ENCODE measurements around the gene NR4A1.

Gene NR4A1

GRCh38 chr12:52043386-52044212 is 7.6 kb upstream of the NR4A1 start:
- Histone ChIP-seq H3K4me3 (ENCODE audit: severe bottlenecking) (no peak overlapping the region), H3K36me3 (ENCODE audit: low read depth) (no peaks in the 10 kb centered on the region), H3K9me3 (ENCODE audit: severe bottlenecking) (no peaks in the 10 kb centered on the region), H3K4me1 (ENCODE audit: insufficient read depth, poor library complexity, severe bottlenecking) (no peaks in the 10 kb centered on the region), H3K27me3 (ENCODE audit: insufficient read depth, poor library complexity, severe bottlenecking) (no peaks in the 10 kb centered on the region), H3K27ac (ENCODE audit: poor library complexity, severe bottlenecking) (no peak overlapping the region)
- no peak for DNase-seq (ENCODE audit: low spot score)
- ATAC-seq (ENCODE audit: low read depth): no peak
- no peak for TF ChIP-seq CTCF (IDR thresholded peaks at IDR 0.05; ENCODE audit: poor library complexity, severe bottlenecking)

GRCh38 chr12:52044292-52044983 is 6.8 kb upstream of the NR4A1 start:
- Histone ChIP-seq H3K4me1 (ENCODE audit: insufficient read depth, poor library complexity, severe bottlenecking) (no peaks in the 10 kb centered on the region), H3K27ac (ENCODE audit: poor library complexity, severe bottlenecking) (no peak overlapping the region), H3K36me3 (ENCODE audit: low read depth) (no peaks in the 10 kb centered on the region), H3K27me3 (ENCODE audit: insufficient read depth, poor library complexity, severe bottlenecking) (no peaks in the 10 kb centered on the region), H3K4me3 (ENCODE audit: severe bottlenecking) (no peak overlapping the region), H3K9me3 (ENCODE audit: severe bottlenecking) (no peaks in the 10 kb centered on the region)
- TF ChIP-seq CTCF (IDR thresholded peaks at IDR 0.05; ENCODE audit: poor library complexity, severe bottlenecking): no peak
- no peak for ATAC-seq (ENCODE audit: low read depth)
- no peak for DNase-seq (ENCODE audit: low spot score)

- no peak for TF ChIP-seq CTCF (IDR thresholded peaks at IDR 0.05; ENCODE audit: poor library complexity, severe bottlenecking)
- peaks cover 7% of the 10 kb centered on the region for H3K4me1 ChIP-seq (ENCODE audit: insufficient read depth, poor library complexity, severe bottlenecking)
- H3K36me3 ChIP-seq (ENCODE audit: low read depth): no peaks in the 10 kb centered on the region
- no peaks in the 10 kb centered on the region for H3K27me3 ChIP-seq (ENCODE audit: insufficient read depth, poor library complexity, severe bottlenecking)
- H3K9me3 ChIP-seq (ENCODE audit: severe bottlenecking): no peaks in the 10 kb centered on the region
- no peak overlapping the region for H3K4me3 ChIP-seq (ENCODE audit: severe bottlenecking)
- ATAC-seq (ENCODE audit: low read depth) (no peak), DNase-seq (ENCODE audit: low spot score) (no peak)
- no peak overlapping the region for H3K27ac ChIP-seq (ENCODE audit: poor library complexity, severe bottlenecking)
Observed at GRCh38 chr12:52045794-52046199, 5.4 kb upstream of the NR4A1 start.

- H3K4me1 ChIP-seq (ENCODE audit: insufficient read depth, poor library complexity, severe bottlenecking): peaks cover 7% of the 10 kb centered on the region
- DNase-seq (ENCODE audit: low spot score) (no peak), ATAC-seq (ENCODE audit: low read depth) (no peak)
- no peak for TF ChIP-seq CTCF (IDR thresholded peaks at IDR 0.05; ENCODE audit: poor library complexity, severe bottlenecking)
- no peak overlapping the region for H3K27ac ChIP-seq (ENCODE audit: poor library complexity, severe bottlenecking)
- H3K9me3 ChIP-seq (ENCODE audit: severe bottlenecking): no peaks in the 10 kb centered on the region
- H3K27me3 ChIP-seq (ENCODE audit: insufficient read depth, poor library complexity, severe bottlenecking): no peaks in the 10 kb centered on the region
- no peak overlapping the region for H3K4me3 ChIP-seq (ENCODE audit: severe bottlenecking)
- H3K36me3 ChIP-seq (ENCODE audit: low read depth): no peaks in the 10 kb centered on the region
Observed at GRCh38 chr12:52046859-52047258, 4.4 kb upstream of the NR4A1 start.

- DNase-seq (ENCODE audit: low spot score) (no peak), ATAC-seq (ENCODE audit: low read depth) (no peak)
- H3K9me3 ChIP-seq (ENCODE audit: severe bottlenecking): no peaks in the 10 kb centered on the region
- H3K27ac ChIP-seq (ENCODE audit: poor library complexity, severe bottlenecking): no peak overlapping the region
- H3K36me3 ChIP-seq (ENCODE audit: low read depth): no peaks in the 10 kb centered on the region
- no peak overlapping the region for H3K4me3 ChIP-seq (ENCODE audit: severe bottlenecking)
- H3K27me3 ChIP-seq (ENCODE audit: insufficient read depth, poor library complexity, severe bottlenecking): no peaks in the 10 kb centered on the region
- peaks cover 7% of the 10 kb centered on the region for H3K4me1 ChIP-seq (ENCODE audit: insufficient read depth, poor library complexity, severe bottlenecking)
- TF ChIP-seq CTCF (IDR thresholded peaks at IDR 0.05; ENCODE audit: poor library complexity, severe bottlenecking): no peak
Observed at GRCh38 chr12:52049286-52049685, 2.0 kb upstream of the NR4A1 start.

Measured in RWPE2 (cell line).